CD4-positive, alpha-beta T cell treated with Interleukin-10 for 1 hour (primary cell): Measurements from ENCODE around the gene MFSD1.
"Not testable (repeated sequence)": the region's sequence is repeated elsewhere in the genome, so short reads cannot be mapped to it uniquely, and the experiment has no call there.

Experiments used
- DNase-seq: peaks from one replicate; pipeline ENCODE4 v3.0.0-alpha.2; 2020

The MFSD1 gene

GRCh38 chr3:158776531-158776930, 25.3 kb upstream of the MFSD1 start:
- DNase-seq, result no peak

- no peak for DNase-seq
Measured at GRCh38 chr3:158777161-158777873, 24.5 kb upstream of the MFSD1 start.

GRCh38 chr3:158780766-158781165, 21.1 kb upstream of the MFSD1 start:
- no peak for DNase-seq

- no peak for DNase-seq
Measured at GRCh38 chr3:158781191-158781590, 20.7 kb upstream of the MFSD1 start.

GRCh38 chr3:158781849-158782248, 20.0 kb upstream of the MFSD1 start:
- no peak for DNase-seq

- no peak for DNase-seq
Measured at GRCh38 chr3:158782283-158782989, 19.4 kb upstream of the MFSD1 start.

GRCh38 chr3:158783051-158783450, 18.8 kb upstream of the MFSD1 start:
- DNase-seq, result no peak

GRCh38 chr3:158785972-158786371, 15.9 kb upstream of the MFSD1 start:
- DNase-seq, result no peak

GRCh38 chr3:158788446-158788845, 13.4 kb upstream of the MFSD1 start:
- no peak for DNase-seq

- DNase-seq, result no peak
Measured at GRCh38 chr3:158789592-158789991, 12.3 kb upstream of the MFSD1 start.

- peak; percentile 70 for DNase-seq
Measured at GRCh38 chr3:158790901-158791589, 10.8 kb upstream of the MFSD1 start.

- not testable (repeated sequence) for DNase-seq
Measured at GRCh38 chr3:158791590-158791920, 10.3 kb upstream of the MFSD1 start.

- DNase-seq, result no peak
Measured at GRCh38 chr3:158792709-158793108, 9.1 kb upstream of the MFSD1 start.

- DNase-seq, result no peak
Measured at GRCh38 chr3:158794206-158794605, 7.6 kb upstream of the MFSD1 start.

GRCh38 chr3:158794936-158795518, 6.8 kb upstream of the MFSD1 start:
- peak; percentile 36 for DNase-seq

GRCh38 chr3:158801201-158801600, 653 bp upstream of the MFSD1 start:
- no peak for DNase-seq

- peak; percentile 19 for DNase-seq
Measured at GRCh38 chr3:158802409-158803268, 785 bp downstream of the MFSD1 start.

GRCh38 chr3:158804441-158804840, 2.6 kb downstream of the MFSD1 start:
- no peak for DNase-seq

GRCh38 chr3:158808697-158809096, 6.8 kb downstream of the MFSD1 start:
- no peak for DNase-seq

- DNase-seq, result no peak
Measured at GRCh38 chr3:158809642-158810041, 7.8 kb downstream of the MFSD1 start.

GRCh38 chr3:158810823-158811724, 9.2 kb downstream of the MFSD1 start:
- no peak for DNase-seq

GRCh38 chr3:158819282-158819681, 17.4 kb downstream of the MFSD1 start:
- no peak for DNase-seq
